Sigmoid colon (tissue), 4 donors: ENCODE results near the gene SERP2.

Experiments
- CTCF ChIP-seq, 4 experiments: fragments of 450-650 bp in 3 of 4; fragments of 200-600 bp in 1 of 4; IDR thresholded peaks; one replicate each; pipeline ENCODE4 v1.5.1; 2016 to 2019; ENCODE audit warnings: antibody characterized with exemption in 4 of 4, mild to moderate bottlenecking in 3 of 4, moderate library complexity in 2 of 4
- EP300 ChIP-seq, 4 donors: sonication (generic); formaldehyde crosslinking; IDR thresholded peaks; one replicate each; pipeline ENCODE4 v1.6.1; 2017; ENCODE audit warnings: antibody characterized with exemption in 4 of 4

- no peak for TF ChIP-seq CTCF (IDR thresholded peaks at IDR 0.05)
- TF ChIP-seq EP300 (IDR thresholded peaks at IDR 0.05) = no peak
Observed at GRCh38 chr13:44389876-44390275, 16.3 kb downstream of the SERP2 start.
